OCI-LY7 (cell line): ENCODE data around the gene ITGA7.

Source experiments
- CTCF ChIP-seq: fragments of 200-600 bp; sonication (generic); conservative IDR thresholded peaks from 2 replicates; pipeline ENCODE4 v1.5.1; 2014; ENCODE audit warnings: mild to moderate bottlenecking, antibody characterized with exemption, low read length, moderate library complexity, mixed read lengths
- EZH2phosphoT487 ChIP-seq: fragments of 200-600 bp; sonication (generic); IDR thresholded peaks from 2 replicates; pipeline ENCODE4 v1.6.1; 2018; ENCODE audit warnings: low read depth, borderline replicate concordance, mild to moderate bottlenecking, mixed run types, antibody characterized with exemption, low read length, moderate library complexity, mixed read lengths

- TF ChIP-seq CTCF = no peak
- TF ChIP-seq EZH2phosphoT487 = no peak
Measured at GRCh38 chr12:55745361-55746173, 37.9 kb upstream of the ITGA7 start.
